ENCODE data around the gene PRKAG2. TPM values are rescaled to one million over a fixed set of nuclear protein-coding genes. Genes with fewer than 3 reads are reported as not detected.

Gene PRKAG2
- total and polyA plus RNA-seq, 8 donors, result 7.4 to 16.7 (median 9.2) TPM

GRCh38 chr7:151597541-151598444 is 279.1 kb downstream of the PRKAG2 start:
- no peak for TF ChIP-seq CTCF (IDR thresholded peaks at IDR 0.05)
- WGBS, 2 donors, result 87 to 88% methylated on average over 7 of the region's 7 CpGs
- H3K9me3 ChIP-seq, result no peaks in the 10 kb centered on the region
- FAIRE-seq, result no peak
- H3K4me3 ChIP-seq, result no peak overlapping the region
- peaks cover 0 to 10% (median 0%) of the 10 kb centered on the region in 3 donors for H3K36me3 ChIP-seq
- peak in 1 of 4 donors; percentile 12 for ATAC-seq
- no peak for DNase-seq
- intact Hi-C loops (cut with DNase I), result no loop called here
- no peak overlapping the region for H3K27ac ChIP-seq
- H3K4me1 ChIP-seq, result peaks cover 0 to 8% (median 0%) of the 10 kb centered on the region in 3 donors
- no peaks in the 10 kb centered on the region for H3K27me3 ChIP-seq

- H3K27me3 ChIP-seq, result no peaks in the 10 kb centered on the region
- H3K27ac ChIP-seq, result no peak overlapping the region
- intact Hi-C loops (cut with DNase I), result no loop called here
- DNase-seq, result no peak
- H3K9me3 ChIP-seq, result no peaks in the 10 kb centered on the region
- no peak overlapping the region for H3K4me3 ChIP-seq
- 58 to 59% methylated on average over 3 of the region's 3 CpGs for WGBS, 2 donors
- ATAC-seq, result peak in 3 of 4 donors; percentile 30 to 42 (median 37)
- no peak for FAIRE-seq
- H3K4me1 ChIP-seq, result peaks cover 0 to 8% (median 0%) of the 10 kb centered on the region in 3 donors
- no peak for TF ChIP-seq CTCF (IDR thresholded peaks at IDR 0.05)
- H3K36me3 ChIP-seq, result peaks cover 0 to 10% (median 0%) of the 10 kb centered on the region in 3 donors
These were observed 281.1 kb downstream of the PRKAG2 start for GRCh38 chr7:151595702-151596350.

- TF ChIP-seq CTCF (IDR thresholded peaks at IDR 0.05), result no peak
- Histone ChIP-seq H3K27ac (no peak overlapping the region), H3K4me1 (peaks cover 0 to 8% (median 0%) of the 10 kb centered on the region in 3 donors), H3K27me3 (no peaks in the 10 kb centered on the region), H3K36me3 (peaks cover 0 to 10% (median 0%) of the 10 kb centered on the region in 3 donors), H3K4me3 (no peak overlapping the region), H3K9me3 (no peaks in the 10 kb centered on the region)
- intact Hi-C loops (cut with DNase I), result no loop called here
- peak in 1 of 4 donors; percentile 52 for ATAC-seq
- no peak for DNase-seq
- 92 to 97% methylated on average over 12 of the region's 12 CpGs for WGBS, 2 donors
- no peak for FAIRE-seq
These were observed 283.9 kb downstream of the PRKAG2 start for GRCh38 chr7:151592868-151593486.

- no peak for TF ChIP-seq CTCF (IDR thresholded peaks at IDR 0.05)
- H3K4me1 ChIP-seq, result peaks cover 0 to 8% (median 0%) of the 10 kb centered on the region in 3 donors
- WGBS, 2 donors, result 95 to 98% methylated on average over 11 of the region's 11 CpGs
- H3K4me3 ChIP-seq, result no peak overlapping the region
- intact Hi-C loops (cut with DNase I), result no loop called here
- H3K27ac ChIP-seq, result no peak overlapping the region
- DNase-seq (no peak), ATAC-seq (no peak), FAIRE-seq (no peak)
- no peaks in the 10 kb centered on the region for H3K27me3 ChIP-seq
- peaks cover 0 to 10% (median 0%) of the 10 kb centered on the region in 3 donors for H3K36me3 ChIP-seq
- no peaks in the 10 kb centered on the region for H3K9me3 ChIP-seq
These were observed 284.6 kb downstream of the PRKAG2 start for GRCh38 chr7:151592330-151592729.
